ENCODE results near the gene NTF4. TPM values are rescaled to one million over a fixed set of nuclear protein-coding genes. Genes with fewer than 3 reads are reported as not detected.
"Not testable (repeated sequence)": the region's sequence is repeated elsewhere in the genome, so short reads cannot be mapped to it uniquely, and the experiment has no call there.

NTF4 gene
- total and polyA plus RNA-seq, 8 donors, result 0.63 to 6.2 (median 0.97) TPM

DNA sequence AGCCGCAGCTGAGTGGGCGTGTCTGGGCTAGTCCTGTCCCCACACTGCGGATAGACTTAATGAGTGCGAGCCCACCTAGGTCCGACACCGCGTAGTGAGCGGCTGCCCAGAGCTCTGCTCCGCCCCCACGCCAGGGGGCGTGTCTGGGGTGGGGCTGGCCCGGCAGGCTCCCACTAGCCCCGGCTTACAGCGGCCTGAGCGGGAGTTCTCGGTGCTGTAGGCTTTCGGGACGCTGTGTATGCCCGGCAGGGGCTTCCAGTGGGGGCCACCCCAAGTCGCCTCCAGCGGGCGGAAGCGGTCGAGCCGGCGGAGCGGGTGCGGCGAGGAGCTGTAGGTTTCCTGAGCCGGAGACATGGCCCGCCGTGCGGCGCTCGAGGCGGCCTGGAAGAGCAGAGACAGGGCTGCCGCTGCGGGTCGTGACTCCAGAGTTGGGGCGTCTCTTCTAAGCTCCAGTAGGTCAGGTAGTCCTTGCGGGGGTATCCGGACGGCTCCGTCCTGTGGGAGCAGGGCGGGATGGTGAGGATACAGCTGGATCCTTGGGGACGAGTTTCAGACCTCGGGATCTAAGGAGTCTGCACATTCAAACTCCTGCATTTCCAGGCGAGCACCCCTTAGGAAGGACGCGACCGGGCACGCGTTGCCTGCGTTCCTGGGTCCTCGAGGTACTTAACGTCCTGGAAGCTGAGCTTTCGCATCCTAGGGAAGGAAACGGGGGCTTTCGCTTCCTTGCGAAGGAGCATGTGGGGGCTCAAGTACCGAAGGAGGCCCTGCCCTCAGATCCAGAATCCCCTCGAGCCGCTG lies 8.3 kb downstream of the NTF4 start:
- intact Hi-C loops (cut with DNase I), result no loop called here
- peak overlapping the region; percentile 40 to 48 for H3K4me3 ChIP-seq
- peak in 3 of 4 donors; percentile 43 to 92 (median 64) for DNase-seq
- no peak for TF ChIP-seq CTCF (IDR thresholded peaks at IDR 0.05)
- H3K27me3 ChIP-seq, result peaks cover 0 to 66% of the 10 kb centered on the region in 2 donors
- H3K9me3 ChIP-seq, result no peaks in the 10 kb centered on the region
- H3K36me3 ChIP-seq, result no peaks in the 10 kb centered on the region
- no peak overlapping the region for H3K27ac ChIP-seq
- H3K4me1 ChIP-seq, result peaks cover 7 to 21% of the 10 kb centered on the region in 2 donors
- ATAC-seq, result peak; percentile 94

- H3K36me3 ChIP-seq; H3K4me3 ChIP-seq; H3K4me1 ChIP-seq; intact Hi-C loops (cut with DNase I); ATAC-seq; H3K27ac ChIP-seq; H3K9me3 ChIP-seq; H3K27me3 ChIP-seq; DNase-seq: not testable (repeated sequence)
These were observed 14.1 kb downstream of the NTF4 start for GRCh38 chr19:49050376-49051033.

- ATAC-seq; H3K27ac ChIP-seq; H3K4me3 ChIP-seq; H3K9me3 ChIP-seq; H3K4me1 ChIP-seq; H3K27me3 ChIP-seq; intact Hi-C loops (cut with DNase I); H3K36me3 ChIP-seq; DNase-seq: not testable (repeated sequence)
These were observed 14.8 kb downstream of the NTF4 start for GRCh38 chr19:49049834-49050233.

- ATAC-seq; H3K27ac ChIP-seq; intact Hi-C loops (cut with DNase I); H3K27me3 ChIP-seq; H3K36me3 ChIP-seq; H3K9me3 ChIP-seq; H3K4me3 ChIP-seq; H3K4me1 ChIP-seq: not testable (repeated sequence)
- DNase-seq, result peak in 1 of 4 donors; percentile 33
These were observed 15.6 kb downstream of the NTF4 start, which contains the start of gene CGB8 for GRCh38 chr19:49049011-49049410. Gene CGB8, minus strand, starts transcription at chr19:49049111. Its CDS starts 372 bp downstream, at chr19:49048739.

GRCh38 chr19:49043548-49043947 lies 21.1 kb downstream of the NTF4 start, which contains the start of gene CGB5:
Gene CGB5, plus strand, starts transcription at chr19:49043848. Its CDS starts 362 bp downstream, at chr19:49044210.
- H3K36me3 ChIP-seq; H3K9me3 ChIP-seq; ATAC-seq; intact Hi-C loops (cut with DNase I); H3K4me3 ChIP-seq; DNase-seq; H3K27me3 ChIP-seq; H3K4me1 ChIP-seq; H3K27ac ChIP-seq: not testable (repeated sequence)

GRCh38 chr19:49042666-49043065 lies 22.0 kb downstream of the NTF4 start:
- H3K27ac ChIP-seq; H3K4me1 ChIP-seq; H3K4me3 ChIP-seq; intact Hi-C loops (cut with DNase I); H3K36me3 ChIP-seq; H3K9me3 ChIP-seq; ATAC-seq; H3K27me3 ChIP-seq; DNase-seq: not testable (repeated sequence)

DNA sequence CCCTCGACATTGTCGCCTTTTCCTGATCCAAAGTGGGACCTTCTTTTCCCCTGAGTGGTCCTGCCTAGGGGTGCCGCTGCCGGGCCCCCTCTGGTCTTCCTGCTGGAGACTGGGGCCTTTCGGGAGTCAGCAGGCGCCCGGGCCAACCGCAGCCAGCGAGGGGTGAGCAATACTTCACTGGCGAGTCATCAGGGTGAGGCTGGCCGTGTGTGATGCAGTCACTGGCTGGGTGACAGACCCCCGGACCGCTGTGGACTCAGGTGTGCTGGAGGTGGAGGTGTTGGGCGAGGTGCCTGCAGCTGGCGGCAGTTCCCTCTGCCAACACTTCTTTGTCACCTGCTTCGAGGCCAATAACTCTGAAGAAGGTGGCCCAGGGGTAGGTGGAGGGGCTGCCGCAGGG lies 22.4 kb downstream of the NTF4 start:
- no peak overlapping the region for H3K4me3 ChIP-seq
- no peak for ATAC-seq

GRCh38 chr19:49039736-49040135 lies 24.9 kb downstream of the NTF4 start:
- H3K4me1 ChIP-seq; H3K27ac ChIP-seq; intact Hi-C loops (cut with DNase I); ATAC-seq; DNase-seq; H3K27me3 ChIP-seq; H3K36me3 ChIP-seq; H3K9me3 ChIP-seq; H3K4me3 ChIP-seq: not testable (repeated sequence)

More for the DNA sequence above, 22.4 kb downstream of the NTF4 start:
- no peaks in the 10 kb centered on the region for H3K36me3 ChIP-seq
- no peaks in the 10 kb centered on the region for H3K4me1 ChIP-seq
- TF ChIP-seq CTCF (IDR thresholded peaks at IDR 0.05), result no peak
- H3K9me3 ChIP-seq, result no peaks in the 10 kb centered on the region
- intact Hi-C loops (cut with DNase I), result no loop called here
- peak in 1 of 4 donors; percentile 69 for DNase-seq
- H3K27ac ChIP-seq, result no peak overlapping the region
- H3K27me3 ChIP-seq, result no peaks in the 10 kb centered on the region

DNA sequence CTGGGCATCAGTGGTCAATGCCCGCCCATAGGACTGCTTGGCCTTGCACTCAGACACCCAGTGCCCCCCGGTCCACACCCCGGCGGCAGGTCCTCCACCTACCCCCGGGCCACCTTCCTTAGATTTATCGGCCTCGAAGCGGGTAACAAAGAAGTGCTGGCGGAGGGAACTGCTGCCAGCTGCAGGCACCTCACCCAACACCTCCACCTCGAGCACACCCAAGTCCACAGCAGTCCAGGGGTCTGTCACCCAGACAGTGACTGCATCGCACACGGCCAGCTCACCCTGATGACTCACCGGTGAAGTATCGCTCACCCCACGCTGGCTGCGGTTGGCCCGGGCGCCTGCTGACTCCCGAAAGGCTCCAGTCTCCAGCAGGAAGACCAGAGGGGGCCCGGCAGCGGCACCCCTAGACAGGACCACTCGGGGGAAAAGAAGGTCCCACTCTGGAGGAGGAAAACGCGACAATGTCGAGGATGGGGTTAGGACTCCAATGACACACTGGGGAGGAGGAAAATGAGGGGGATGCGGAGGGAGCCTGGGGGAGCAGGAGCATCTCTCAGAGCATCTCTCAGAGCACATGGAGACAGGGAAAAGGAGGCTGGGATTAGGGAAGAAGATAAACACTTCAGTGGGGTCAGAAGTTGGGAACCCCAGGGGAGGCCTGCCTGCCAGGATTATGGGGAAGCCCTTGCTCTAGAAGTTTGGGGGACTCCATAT lies 25.9 kb downstream of the NTF4 start:
- ATAC-seq; H3K4me1 ChIP-seq; H3K9me3 ChIP-seq; DNase-seq; H3K36me3 ChIP-seq; H3K27me3 ChIP-seq; H3K27ac ChIP-seq; H3K4me3 ChIP-seq; intact Hi-C loops (cut with DNase I): not testable (repeated sequence)

DNA sequence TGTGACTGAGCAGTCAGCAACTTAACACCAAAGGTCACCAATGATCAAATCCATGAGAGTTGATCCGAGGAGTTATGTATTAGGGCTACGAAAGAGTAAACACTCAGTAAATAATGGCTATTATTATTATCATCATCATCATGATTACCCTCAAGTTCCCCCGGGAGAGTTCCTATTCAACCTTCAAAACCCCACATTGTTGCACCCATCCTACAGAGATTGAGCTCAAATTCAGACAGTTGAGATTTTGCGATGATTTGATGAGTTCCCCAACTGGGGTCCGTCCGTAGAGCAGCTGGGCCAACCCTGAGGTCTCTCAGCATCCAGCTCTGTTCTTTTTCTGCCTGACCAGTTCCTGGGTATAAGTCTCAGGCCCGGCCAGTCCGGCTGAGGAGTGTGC lies 26.5 kb downstream of the NTF4 start:
- H3K36me3 ChIP-seq; DNase-seq; H3K9me3 ChIP-seq; H3K4me1 ChIP-seq; intact Hi-C loops (cut with DNase I); H3K27me3 ChIP-seq; ATAC-seq; H3K27ac ChIP-seq; H3K4me3 ChIP-seq: not testable (repeated sequence)
